ENCODE data around the gene RAD51. TPM values are rescaled to one million over a fixed set of nuclear protein-coding genes. Genes with fewer than 3 reads are reported as not detected.
A peak's percentile ranks its signal among the peaks of the same experiment; 100 is the strongest.

RAD51 gene
- total RNA-seq, 2 donors from 2014 or later, result 1.5 to 2.0 TPM

- Mint-ChIP-seq H3K4me3 (peak within 1 kb of the TSS; percentile 94), H3K27me3 (no peaks in the 10 kb centered on the region), H3K27ac (peak within 1 kb of the TSS; percentile 97), H3K36me3 (ENCODE audit: low read depth) (no peaks in the 10 kb centered on the region), H3K4me1 (peaks cover 20% of the 10 kb centered on the region)
- ATAC-seq (peak; percentile 97), DNase-seq (peak; percentile 90 to 93 (median 91))
- H3K9me3 ChIP-seq (ENCODE audit: control insufficient read depth, low read length, poor library complexity, severe bottlenecking), result no peaks in the 10 kb centered on the region
Observed at GRCh38 chr15:40754883-40755811, 60.2 kb downstream of the RAD51 start, which contains the start of gene RMDN3. Gene RMDN3, minus strand, starts transcription at chr15:40755254. Its CDS starts 471 bp downstream, at chr15:40754783.

- DNase-seq, result no peak
- H3K9me3 ChIP-seq (ENCODE audit: control insufficient read depth, low read length, poor library complexity, severe bottlenecking), result no peaks in the 10 kb centered on the region
- Mint-ChIP-seq H3K36me3 (ENCODE audit: low read depth) (no peaks in the 10 kb centered on the region), H3K27me3 (no peaks in the 10 kb centered on the region), H3K4me1 (peaks cover 20% of the 10 kb centered on the region), H3K27ac (peak overlapping the region; percentile 97), H3K4me3 (peak overlapping the region; percentile 94)
- ATAC-seq, result no peak
Observed at GRCh38 chr15:40755812-40756208, 60.8 kb downstream of the RAD51 start.

GRCh38 chr15:40756938-40757337 lies 62.0 kb downstream of the RAD51 start:
- Mint-ChIP-seq H3K4me3 (no peak overlapping the region), H3K27me3 (no peaks in the 10 kb centered on the region), H3K27ac (no peak overlapping the region), H3K4me1 (peaks cover 20% of the 10 kb centered on the region), H3K36me3 (ENCODE audit: low read depth) (no peaks in the 10 kb centered on the region)
- ATAC-seq, result no peak
- H3K9me3 ChIP-seq (ENCODE audit: control insufficient read depth, low read length, poor library complexity, severe bottlenecking), result no peaks in the 10 kb centered on the region
- DNase-seq, result no peak

DNA sequence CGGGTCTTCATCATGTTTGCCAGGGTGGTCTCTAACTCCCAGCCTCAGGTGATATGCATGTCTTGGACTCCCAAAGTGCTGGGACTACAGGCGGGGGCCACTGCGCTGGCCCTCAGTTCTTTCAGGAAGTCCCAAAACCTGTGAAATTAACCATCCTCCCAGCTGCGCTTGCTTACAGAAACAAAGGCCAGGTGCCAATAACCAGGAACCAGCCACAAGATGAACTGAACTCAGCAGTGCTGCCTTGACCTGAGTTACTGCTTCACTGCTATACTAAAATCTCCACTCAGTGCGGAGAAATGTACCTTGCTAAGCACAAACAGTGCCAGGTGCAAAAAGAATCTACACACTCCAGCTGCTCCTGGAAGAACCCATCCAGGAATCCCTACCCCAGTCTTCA lies 65.0 kb downstream of the RAD51 start:
- DNase-seq, result no peak
- H3K27ac Mint-ChIP-seq, result no peak overlapping the region
- ATAC-seq, result no peak
- no peaks in the 10 kb centered on the region for H3K36me3 Mint-ChIP-seq (ENCODE audit: low read depth)
- H3K27me3 Mint-ChIP-seq, result no peaks in the 10 kb centered on the region
- H3K4me3 Mint-ChIP-seq, result no peak overlapping the region
- no peaks in the 10 kb centered on the region for H3K9me3 ChIP-seq (ENCODE audit: control insufficient read depth, low read length, poor library complexity, severe bottlenecking)
- peaks cover 5% of the 10 kb centered on the region for H3K4me1 Mint-ChIP-seq

DNA sequence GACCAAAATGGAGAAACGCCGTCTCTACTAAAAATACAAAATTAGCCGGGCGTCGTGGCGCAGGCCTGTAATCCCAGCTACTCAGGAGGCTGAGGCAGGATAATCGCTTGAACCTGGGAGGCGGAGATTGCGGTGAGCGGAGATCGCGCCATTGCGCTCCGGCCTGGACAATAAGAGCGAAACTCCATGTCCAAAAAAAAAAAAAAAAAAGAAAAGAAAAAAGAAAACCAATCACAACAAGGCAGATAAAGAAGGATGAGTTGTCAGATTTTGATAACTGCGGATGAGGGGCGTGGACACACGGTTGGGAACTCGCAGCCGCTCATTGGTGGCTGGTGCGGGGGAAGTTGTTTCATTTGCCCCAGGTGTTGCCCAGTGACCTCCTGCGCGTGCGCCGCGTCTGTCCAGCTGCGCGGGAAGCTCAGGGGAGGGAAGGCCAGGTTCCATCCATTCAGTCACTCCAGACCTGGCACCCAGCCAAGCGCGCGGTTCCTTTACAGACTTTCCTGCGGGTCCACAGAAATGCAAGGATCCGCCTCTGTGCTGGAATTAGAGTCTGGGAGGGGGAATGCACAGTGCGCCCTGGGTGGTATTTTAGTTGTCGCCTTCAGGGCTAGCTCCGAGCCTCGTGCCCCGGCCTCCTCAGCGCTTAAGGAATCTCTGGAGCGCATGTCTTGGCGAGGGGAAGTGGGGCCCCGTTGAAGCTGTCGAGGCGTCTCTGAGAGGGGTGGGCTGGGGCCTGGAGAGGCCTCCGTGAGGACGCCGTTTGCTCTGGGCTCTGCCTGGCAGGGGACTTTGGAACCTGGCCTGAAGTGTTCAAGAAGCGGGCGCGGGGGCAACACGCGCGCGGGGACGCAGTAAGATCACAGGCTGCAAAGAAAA lies 68.2 kb downstream of the RAD51 start:
- no peaks in the 10 kb centered on the region for H3K9me3 ChIP-seq (ENCODE audit: control insufficient read depth, low read length, poor library complexity, severe bottlenecking)
- peak in 2 of 3 donors; percentile 28 to 37 for DNase-seq
- Mint-ChIP-seq H3K4me3 (peak overlapping the region; percentile 92), H3K27ac (peak overlapping the region; percentile 95), H3K27me3 (no peaks in the 10 kb centered on the region), H3K4me1 (peaks cover 14% of the 10 kb centered on the region), H3K36me3 (ENCODE audit: low read depth) (no peaks in the 10 kb centered on the region)
- peak; percentile 1 for ATAC-seq

GRCh38 chr15:40763801-40764628 lies 69.0 kb downstream of the RAD51 start, which contains the start of gene GCHFR:
Gene GCHFR, plus strand, starts transcription at chr15:40764068. Its CDS starts 113 bp downstream, at chr15:40764181.
- H3K9me3 ChIP-seq (ENCODE audit: control insufficient read depth, low read length, poor library complexity, severe bottlenecking), result no peaks in the 10 kb centered on the region
- peak within 1 kb of the TSS; percentile 92 for H3K4me3 Mint-ChIP-seq
- H3K27me3 Mint-ChIP-seq, result no peaks in the 10 kb centered on the region
- H3K36me3 Mint-ChIP-seq (ENCODE audit: low read depth), result no peaks in the 10 kb centered on the region
- ATAC-seq (peak; percentile 66), DNase-seq (peak; percentile 58 to 74 (median 73))
- H3K4me1 Mint-ChIP-seq, result peaks cover 15% of the 10 kb centered on the region
- peak within 1 kb of the TSS; percentile 95 for H3K27ac Mint-ChIP-seq

- ATAC-seq (no peak), DNase-seq (no peak)
- H3K4me3 Mint-ChIP-seq, result peak overlapping the region; percentile 92
- H3K27ac Mint-ChIP-seq, result peak overlapping the region; percentile 95
- no peaks in the 10 kb centered on the region for H3K9me3 ChIP-seq (ENCODE audit: control insufficient read depth, low read length, poor library complexity, severe bottlenecking)
- H3K27me3 Mint-ChIP-seq, result no peaks in the 10 kb centered on the region
- peaks cover 20% of the 10 kb centered on the region for H3K4me1 Mint-ChIP-seq
- H3K36me3 Mint-ChIP-seq (ENCODE audit: low read depth), result no peaks in the 10 kb centered on the region
Observed at GRCh38 chr15:40764629-40765103, 69.7 kb downstream of the RAD51 start.

GRCh38 chr15:40766194-40766815 lies 71.3 kb downstream of the RAD51 start:
- Mint-ChIP-seq H3K36me3 (ENCODE audit: low read depth) (no peaks in the 10 kb centered on the region), H3K27ac (peak overlapping the region; percentile 95), H3K4me3 (peak overlapping the region; percentile 15), H3K4me1 (peaks cover 25% of the 10 kb centered on the region), H3K27me3 (no peaks in the 10 kb centered on the region)
- no peaks in the 10 kb centered on the region for H3K9me3 ChIP-seq (ENCODE audit: control insufficient read depth, low read length, poor library complexity, severe bottlenecking)
- ATAC-seq (no peak), DNase-seq (no peak)

GRCh38 chr15:40766906-40767837 lies 72.2 kb downstream of the RAD51 start:
- no peaks in the 10 kb centered on the region for H3K9me3 ChIP-seq (ENCODE audit: control insufficient read depth, low read length, poor library complexity, severe bottlenecking)
- DNase-seq, result no peak
- H3K27ac Mint-ChIP-seq, result no peak overlapping the region
- H3K36me3 Mint-ChIP-seq (ENCODE audit: low read depth), result no peaks in the 10 kb centered on the region
- no peak overlapping the region for H3K4me3 Mint-ChIP-seq
- peaks cover 25% of the 10 kb centered on the region for H3K4me1 Mint-ChIP-seq
- no peak for ATAC-seq
- no peaks in the 10 kb centered on the region for H3K27me3 Mint-ChIP-seq

- Mint-ChIP-seq H3K27ac (peak overlapping the region; percentile 79), H3K27me3 (no peaks in the 10 kb centered on the region), H3K4me3 (no peak overlapping the region), H3K36me3 (ENCODE audit: low read depth) (no peaks in the 10 kb centered on the region), H3K4me1 (peaks cover 25% of the 10 kb centered on the region)
- ATAC-seq (no peak), DNase-seq (no peak)
- H3K9me3 ChIP-seq (ENCODE audit: control insufficient read depth, low read length, poor library complexity, severe bottlenecking), result no peaks in the 10 kb centered on the region
Observed at GRCh38 chr15:40767838-40768500, 73.0 kb downstream of the RAD51 start.

Measured in T-helper 17 cell (primary cell).